ENCODE results near the gene HIKESHI.

HIKESHI gene

GRCh38 chr11:86380295-86381059 is 78.4 kb downstream of the HIKESHI start:
- H3K27me3 ChIP-seq (ENCODE audit: control insufficient read depth in 1 of 2, insufficient read depth in 2 of 2, low read length in 2 of 2), result no peaks in the 10 kb centered on the region
- no peak overlapping the region for H3K9ac ChIP-seq (ENCODE audit: low read length)
- H3K27ac ChIP-seq (ENCODE audit: low read depth, low read length), result no peak overlapping the region
- no peaks in the 10 kb centered on the region for H3K36me3 ChIP-seq (ENCODE audit: insufficient read depth, low read length)
- H3K4me3 ChIP-seq (ENCODE audit: low read depth in 1 of 2, low read length in 2 of 2), result no peak overlapping the region
- no peaks in the 10 kb centered on the region for H3K4me1 ChIP-seq (ENCODE audit: insufficient read depth, low read length)
- no peaks in the 10 kb centered on the region for H3K9me3 ChIP-seq (ENCODE audit: low read length)

DNA sequence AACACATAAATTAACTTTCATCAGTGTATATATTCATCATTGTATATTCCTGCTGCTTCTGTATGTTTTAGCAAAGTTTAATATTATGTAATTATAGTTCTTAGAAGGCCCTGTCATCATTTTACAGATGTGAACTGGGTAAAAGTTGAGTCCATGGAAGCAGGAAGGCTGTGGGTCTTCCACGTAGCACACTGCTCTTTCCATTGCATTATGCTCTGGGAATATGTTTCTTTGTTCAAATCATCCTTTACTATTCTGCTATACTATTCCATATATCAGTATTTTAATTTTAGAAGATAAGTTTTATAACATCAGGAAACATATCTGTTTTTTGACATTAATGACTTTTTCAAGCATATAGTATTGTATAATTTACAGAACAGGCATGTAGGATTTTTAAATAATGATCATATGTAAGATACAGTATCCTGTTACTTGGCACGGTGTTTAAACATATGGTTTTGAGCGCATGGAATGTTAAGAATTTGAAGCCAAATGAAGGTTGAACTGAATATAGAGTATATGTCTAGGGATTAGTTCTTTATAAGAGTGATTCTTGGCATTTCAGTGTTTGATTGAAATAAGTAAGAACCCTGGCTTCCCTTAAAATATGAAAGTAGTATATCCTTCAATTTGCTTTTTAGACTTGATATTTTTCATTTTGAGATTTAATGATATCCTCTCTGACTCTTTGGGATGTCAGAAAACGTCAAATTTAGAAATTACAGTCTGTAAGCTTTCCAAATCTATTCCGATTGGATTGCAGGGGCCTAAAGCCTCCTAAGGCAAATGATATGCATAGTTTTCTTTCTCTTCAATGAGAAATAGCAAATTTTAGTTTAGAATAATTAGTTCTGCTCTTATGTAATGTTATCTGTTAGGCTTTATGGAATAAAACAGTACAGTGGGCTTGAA is 81.3 kb downstream of the HIKESHI start:
- Histone ChIP-seq H3K27me3 (ENCODE audit: control insufficient read depth in 1 of 2, insufficient read depth in 2 of 2, low read length in 2 of 2) (no peaks in the 10 kb centered on the region), H3K27ac (ENCODE audit: low read depth, low read length) (no peak overlapping the region), H3K4me1 (ENCODE audit: insufficient read depth, low read length) (no peaks in the 10 kb centered on the region), H3K9me3 (ENCODE audit: low read length) (no peaks in the 10 kb centered on the region), H3K9ac (ENCODE audit: low read length) (no peak overlapping the region), H3K36me3 (ENCODE audit: insufficient read depth, low read length) (no peaks in the 10 kb centered on the region), H3K4me3 (ENCODE audit: low read depth in 1 of 2, low read length in 2 of 2) (no peak overlapping the region)

DNA sequence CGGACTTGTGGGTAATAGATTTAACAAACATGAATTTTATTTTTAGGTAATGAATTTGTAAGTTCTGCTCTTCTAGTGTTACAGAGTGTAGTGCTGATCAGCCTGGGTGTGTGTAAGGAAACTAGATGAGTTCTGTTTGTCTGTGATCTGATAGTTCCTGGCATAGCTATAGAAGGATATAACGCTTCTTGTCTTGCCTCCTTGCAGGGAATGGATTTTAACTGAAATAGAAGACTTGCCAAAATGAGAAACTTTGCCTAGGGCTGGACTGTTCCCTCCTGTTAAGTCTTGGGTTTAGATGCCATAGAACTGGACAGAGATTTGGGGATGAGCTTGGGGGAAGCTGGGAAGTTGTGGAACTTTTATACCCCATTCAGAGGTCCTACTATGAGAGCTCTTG is 84.2 kb downstream of the HIKESHI start:
- H3K4me3 ChIP-seq (ENCODE audit: low read depth in 1 of 2, low read length in 2 of 2), result no peak overlapping the region
- H3K36me3 ChIP-seq (ENCODE audit: insufficient read depth, low read length), result no peaks in the 10 kb centered on the region
- no peaks in the 10 kb centered on the region for H3K9me3 ChIP-seq (ENCODE audit: low read length)
- no peak overlapping the region for H3K9ac ChIP-seq (ENCODE audit: low read length)
- H3K27ac ChIP-seq (ENCODE audit: low read depth, low read length), result no peak overlapping the region
- H3K4me1 ChIP-seq (ENCODE audit: insufficient read depth, low read length), result no peaks in the 10 kb centered on the region
- no peaks in the 10 kb centered on the region for H3K27me3 ChIP-seq (ENCODE audit: control insufficient read depth in 1 of 2, insufficient read depth in 2 of 2, low read length in 2 of 2)

DNA sequence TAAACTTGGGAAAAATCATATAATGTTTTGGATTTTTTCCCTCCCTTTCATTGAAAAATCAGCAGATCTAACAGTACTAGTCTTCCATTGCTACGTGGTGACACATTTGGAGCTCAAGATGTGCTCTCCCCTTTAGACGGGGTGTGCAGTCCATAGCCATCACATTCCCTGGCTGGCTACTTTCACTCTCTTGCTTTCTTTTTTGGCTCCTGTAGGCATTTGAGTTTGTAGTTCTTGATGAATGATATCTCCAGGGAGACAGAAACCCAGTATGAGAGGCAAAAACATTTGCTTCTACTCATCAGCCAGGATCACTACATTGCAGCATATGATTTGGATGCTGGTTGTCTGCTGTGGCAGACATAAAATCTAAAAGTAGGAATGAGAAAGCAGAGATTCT is 84.7 kb downstream of the HIKESHI start:
- Histone ChIP-seq H3K9me3 (ENCODE audit: low read length) (no peaks in the 10 kb centered on the region), H3K27me3 (ENCODE audit: control insufficient read depth in 1 of 2, insufficient read depth in 2 of 2, low read length in 2 of 2) (no peaks in the 10 kb centered on the region), H3K4me1 (ENCODE audit: insufficient read depth, low read length) (no peaks in the 10 kb centered on the region), H3K36me3 (ENCODE audit: insufficient read depth, low read length) (no peaks in the 10 kb centered on the region), H3K27ac (ENCODE audit: low read depth, low read length) (no peak overlapping the region), H3K4me3 (ENCODE audit: low read depth in 1 of 2, low read length in 2 of 2) (no peak overlapping the region), H3K9ac (ENCODE audit: low read length) (no peak overlapping the region)

DNA sequence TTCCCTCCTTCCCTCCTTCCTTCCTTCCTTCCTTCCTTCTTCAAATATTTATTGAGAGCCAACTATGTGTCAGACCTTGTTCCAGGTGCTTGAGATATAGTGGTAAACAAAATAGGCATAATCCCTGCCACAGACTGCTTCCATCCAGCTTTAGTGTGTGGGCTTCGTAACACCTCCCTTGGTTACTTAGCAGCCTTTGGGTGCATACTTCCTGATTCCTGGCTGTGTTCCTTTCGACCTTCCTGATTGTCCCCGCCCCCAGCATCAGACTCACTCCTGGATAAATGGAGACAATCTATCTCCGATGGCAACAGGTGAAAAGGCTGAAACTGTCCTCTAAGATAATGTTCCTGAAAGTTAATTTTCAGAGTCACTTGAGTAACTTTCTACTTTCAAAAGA is 86.2 kb downstream of the HIKESHI start:
- no peak overlapping the region for H3K9ac ChIP-seq (ENCODE audit: low read length)
- H3K4me1 ChIP-seq (ENCODE audit: insufficient read depth, low read length), result no peaks in the 10 kb centered on the region
- no peaks in the 10 kb centered on the region for H3K36me3 ChIP-seq (ENCODE audit: insufficient read depth, low read length)
- no peak overlapping the region for H3K4me3 ChIP-seq (ENCODE audit: low read depth in 1 of 2, low read length in 2 of 2)
- H3K9me3 ChIP-seq (ENCODE audit: low read length), result no peaks in the 10 kb centered on the region
- H3K27me3 ChIP-seq (ENCODE audit: control insufficient read depth in 1 of 2, insufficient read depth in 2 of 2, low read length in 2 of 2), result no peaks in the 10 kb centered on the region
- no peak overlapping the region for H3K27ac ChIP-seq (ENCODE audit: low read depth, low read length)

DNA sequence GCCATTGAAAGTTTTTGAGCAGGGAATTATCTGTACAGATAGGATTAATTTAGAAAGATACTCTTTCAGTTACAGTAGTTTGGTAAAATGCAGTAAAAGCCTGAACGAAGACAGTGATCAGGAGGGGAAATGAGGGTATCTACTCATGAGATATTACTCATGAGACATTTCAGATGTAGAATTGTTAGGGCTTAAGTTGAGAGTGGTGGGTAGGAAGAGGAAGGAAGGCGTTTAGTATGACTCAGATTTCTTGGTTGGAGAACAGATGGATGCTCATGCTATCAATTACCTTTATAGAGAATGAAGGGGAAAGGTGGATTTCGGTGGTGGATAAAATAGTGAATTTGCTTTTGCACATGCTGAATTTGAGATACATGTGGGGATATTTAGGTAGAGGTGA is 88.4 kb downstream of the HIKESHI start:
- Histone ChIP-seq H3K36me3 (ENCODE audit: insufficient read depth, low read length) (no peaks in the 10 kb centered on the region), H3K4me1 (ENCODE audit: insufficient read depth, low read length) (peaks cover 8% of the 10 kb centered on the region), H3K4me3 (ENCODE audit: low read depth in 1 of 2, low read length in 2 of 2) (no peak overlapping the region), H3K27me3 (ENCODE audit: control insufficient read depth in 1 of 2, insufficient read depth in 2 of 2, low read length in 2 of 2) (no peaks in the 10 kb centered on the region), H3K27ac (ENCODE audit: low read depth, low read length) (no peak overlapping the region), H3K9ac (ENCODE audit: low read length) (no peak overlapping the region), H3K9me3 (ENCODE audit: low read length) (no peaks in the 10 kb centered on the region)

DNA sequence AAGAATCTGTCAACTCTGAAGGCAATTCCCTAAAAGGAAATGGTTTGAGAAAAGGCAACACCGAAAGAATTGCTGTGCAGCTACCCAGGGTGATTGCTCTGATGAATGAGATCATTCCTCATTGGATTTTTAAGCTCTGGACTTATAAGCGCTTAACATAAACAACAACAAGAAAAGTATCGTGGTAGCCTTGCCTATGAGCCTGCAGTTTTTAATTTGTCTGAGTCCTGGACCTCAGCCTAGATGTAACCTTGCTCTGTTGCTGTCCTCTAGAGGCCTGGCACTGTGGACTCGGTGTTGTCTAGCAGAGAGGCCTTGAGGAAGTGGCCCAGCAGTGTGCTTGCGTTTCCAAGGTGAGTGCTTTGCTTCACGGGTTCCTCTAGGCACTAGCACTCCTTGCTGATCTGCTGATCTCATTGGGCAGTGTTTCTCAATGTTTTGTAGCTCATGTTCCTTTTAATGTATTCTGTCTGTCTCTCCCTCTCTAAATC is 93.1 kb downstream of the HIKESHI start:
- Histone ChIP-seq H3K27ac (ENCODE audit: low read depth, low read length) (no peak overlapping the region), H3K36me3 (ENCODE audit: insufficient read depth, low read length) (no peaks in the 10 kb centered on the region), H3K27me3 (ENCODE audit: control insufficient read depth in 1 of 2, insufficient read depth in 2 of 2, low read length in 2 of 2) (no peaks in the 10 kb centered on the region), H3K9me3 (ENCODE audit: low read length) (no peaks in the 10 kb centered on the region), H3K9ac (ENCODE audit: low read length) (no peak overlapping the region), H3K4me1 (ENCODE audit: insufficient read depth, low read length) (peaks cover 8% of the 10 kb centered on the region), H3K4me3 (ENCODE audit: low read depth in 1 of 2, low read length in 2 of 2) (no peak overlapping the region)

Measured in muscle layer of colon (tissue), 2 donors.